SW 1271 (cell line): ENCODE results near the gene PRSS36.
A peak's percentile ranks its signal among the peaks of the same experiment; 100 is the strongest.
"Not testable (repeated sequence)": the region's sequence is repeated elsewhere in the genome, so short reads cannot be mapped to it uniquely, and the experiment has no call there.

Experiments
- DNase-seq, 2 experiments: peaks; one replicate each; lab custom pipeline; 2025; lab: John Stamatoyannopoulos, UW

The PRSS36 gene

DNA sequence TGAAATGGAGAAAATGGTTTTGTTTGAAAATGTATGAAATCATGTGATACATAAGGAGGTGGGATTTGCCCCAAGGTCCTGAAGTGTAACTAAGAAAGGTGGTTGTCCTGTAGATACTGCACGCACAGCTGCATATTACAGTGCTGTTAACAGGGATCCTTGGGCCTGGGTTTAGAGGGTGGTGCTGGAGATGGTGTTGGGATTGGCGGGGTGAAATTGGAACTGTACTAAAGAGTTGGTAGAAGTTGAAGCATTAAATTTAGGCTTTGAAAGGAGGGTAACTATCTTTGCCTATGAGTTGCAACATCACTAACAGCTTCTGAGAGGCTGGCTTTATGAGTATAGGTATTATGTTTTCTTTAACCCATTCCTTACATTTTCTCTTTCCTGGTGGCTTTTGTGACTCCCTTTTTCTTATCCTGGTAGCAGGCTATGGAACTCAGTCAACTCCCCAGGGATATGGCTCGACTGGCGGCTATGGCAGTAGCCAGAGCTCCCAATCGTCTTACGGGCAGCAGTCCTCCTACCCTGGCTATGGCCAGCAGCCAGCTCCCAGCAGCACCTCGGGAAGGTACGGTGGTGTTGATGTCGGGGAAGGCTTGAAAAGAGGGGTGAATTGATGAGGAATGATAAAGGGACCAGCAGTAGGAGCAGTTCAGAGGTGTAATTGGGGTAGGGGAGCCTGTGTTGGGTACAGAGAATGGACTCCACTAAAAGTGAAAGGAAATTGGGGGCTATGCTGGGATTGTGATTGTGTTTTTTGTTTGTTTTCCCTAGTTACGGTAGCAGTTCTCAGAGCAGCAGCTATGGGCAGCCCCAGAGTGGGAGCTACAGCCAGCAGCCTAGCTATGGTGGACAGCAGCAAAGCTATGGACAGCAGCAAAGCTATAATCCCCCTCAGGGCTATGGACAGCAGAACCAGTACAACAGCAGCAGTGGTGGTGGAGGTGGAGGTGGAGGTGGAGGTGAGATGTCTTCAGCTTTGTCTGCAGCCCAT lies 33.9 kb upstream of the PRSS36 start:
- no peak for DNase-seq

DNA sequence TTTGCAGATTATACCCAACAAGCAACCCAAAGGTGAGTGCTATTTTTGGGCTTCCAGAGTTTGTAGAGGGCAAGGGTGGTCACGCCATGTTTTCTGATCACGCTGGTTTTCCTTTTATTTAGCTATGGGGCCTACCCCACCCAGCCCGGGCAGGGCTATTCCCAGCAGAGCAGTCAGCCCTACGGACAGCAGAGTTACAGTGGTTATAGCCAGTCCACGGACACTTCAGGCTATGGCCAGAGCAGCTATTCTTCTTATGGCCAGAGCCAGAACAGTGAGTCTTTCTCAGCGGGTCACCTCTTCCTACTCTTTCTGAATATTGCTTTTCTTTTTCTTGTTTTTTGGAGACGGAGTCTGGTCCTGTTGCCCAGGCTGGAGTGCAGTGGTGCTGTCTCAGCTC lies 32.5 kb upstream of the PRSS36 start:
- DNase-seq, result no peak

- DNase-seq, result peak in 1 of 2 experiments; percentile 53
Measured at GRCh38 chr16:31181102-31181830, 31.4 kb upstream of the PRSS36 start.

DNA sequence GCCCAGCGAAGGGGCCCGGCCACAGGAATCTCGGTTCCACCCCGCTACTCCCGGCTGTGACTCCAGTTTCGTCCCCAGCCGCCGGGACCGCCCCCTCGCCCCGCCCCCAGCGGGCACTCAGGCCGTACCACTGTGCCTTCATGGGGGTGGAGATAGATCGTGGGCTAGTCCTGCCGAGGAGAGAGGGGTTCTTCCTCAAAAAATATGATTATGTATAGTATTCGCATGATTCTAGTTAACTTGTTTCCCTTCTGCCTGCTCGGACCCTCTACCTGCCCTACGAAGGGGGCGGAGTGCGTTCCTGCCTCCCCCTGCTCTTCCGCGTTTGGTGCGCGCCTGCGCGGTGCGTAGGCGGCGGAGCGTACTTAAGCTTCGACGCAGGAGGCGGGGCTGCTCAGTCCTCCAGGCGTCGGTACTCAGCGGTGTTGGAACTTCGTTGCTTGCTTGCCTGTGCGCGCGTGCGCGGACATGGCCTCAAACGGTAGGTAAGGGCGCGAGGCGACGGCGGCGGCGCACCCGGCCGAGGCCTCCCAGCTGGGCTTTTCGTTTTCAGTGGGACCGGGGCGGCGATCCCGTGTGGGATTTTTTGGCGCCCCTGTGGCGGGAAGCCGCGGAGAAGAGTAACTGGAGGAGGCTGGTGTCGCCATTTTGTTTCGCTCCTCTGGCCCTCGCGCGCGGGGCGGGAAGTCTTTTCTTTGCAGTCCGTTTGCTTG lies 30.0 kb upstream of the PRSS36 start, which contains the start of gene FUS:
TSS of gene FUS (plus strand) at position 393 of the 713 bp plus-strand sequence. CDS start at position 469, 76 bp downstream.
- peak; percentile 59 to 88 for DNase-seq

- no peak for DNase-seq
Measured at GRCh38 chr16:31179219-31179746, 29.4 kb upstream of the PRSS36 start.

DNA sequence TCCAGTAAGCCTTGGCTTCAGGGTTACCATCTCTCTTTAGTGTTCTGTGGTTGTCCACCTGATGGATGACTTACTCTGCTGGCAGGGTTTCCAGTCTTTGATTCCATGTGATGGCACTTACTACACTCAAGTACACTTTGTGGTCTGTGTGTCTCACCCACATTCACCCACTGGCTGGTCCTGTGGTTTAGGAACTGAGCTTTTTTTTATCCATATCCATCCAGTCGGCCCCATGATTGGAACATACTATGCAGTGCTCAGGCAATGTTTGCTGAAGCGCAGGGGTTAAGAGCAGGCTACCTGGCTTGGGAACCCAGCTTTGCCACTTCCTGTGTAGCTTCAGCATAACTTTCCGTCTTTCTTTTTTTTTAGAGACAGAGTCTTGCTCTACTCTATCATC lies 27.3 kb upstream of the PRSS36 start:
- DNase-seq, result no peak

- not testable (repeated sequence) for DNase-seq
Measured at GRCh38 chr16:31170048-31170447, 20.2 kb upstream of the PRSS36 start.

- no peak for DNase-seq
Measured at GRCh38 chr16:31168848-31169247, 19.0 kb upstream of the PRSS36 start.

- DNase-seq, result no peak
Measured at GRCh38 chr16:31167315-31167714, 17.4 kb upstream of the PRSS36 start.

GRCh38 chr16:31157136-31157535 lies 7.3 kb upstream of the PRSS36 start:
- no peak for DNase-seq

DNA sequence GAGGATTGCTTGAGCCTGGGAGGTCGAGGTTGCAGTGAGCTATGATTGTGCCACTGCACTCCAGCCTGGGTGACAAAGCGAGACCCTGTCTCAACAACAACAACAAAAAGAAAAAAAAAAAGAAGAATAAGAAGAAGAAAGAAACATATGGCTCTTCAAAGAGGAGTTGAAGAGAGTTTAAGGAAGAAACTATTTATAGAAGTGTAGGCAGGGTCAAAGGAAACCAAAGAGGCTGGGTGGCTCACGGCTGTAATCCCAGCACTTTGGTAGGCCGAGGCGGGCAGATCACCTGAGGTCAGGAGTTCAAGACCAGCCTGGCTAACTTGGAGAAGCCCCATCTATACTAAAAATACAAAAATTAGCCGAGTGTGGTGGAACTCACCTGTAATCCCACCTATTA lies 1.1 kb upstream of the PRSS36 start:
- DNase-seq, result not testable (repeated sequence)

GRCh38 chr16:31149332-31149731 lies 534 bp downstream of the PRSS36 start:
- no peak for DNase-seq

- DNase-seq, result no peak
Measured at GRCh38 chr16:31148896-31149295, 970 bp downstream of the PRSS36 start.

- no peak for DNase-seq
Measured at GRCh38 chr16:31148281-31148728, 1.6 kb downstream of the PRSS36 start.

DNA sequence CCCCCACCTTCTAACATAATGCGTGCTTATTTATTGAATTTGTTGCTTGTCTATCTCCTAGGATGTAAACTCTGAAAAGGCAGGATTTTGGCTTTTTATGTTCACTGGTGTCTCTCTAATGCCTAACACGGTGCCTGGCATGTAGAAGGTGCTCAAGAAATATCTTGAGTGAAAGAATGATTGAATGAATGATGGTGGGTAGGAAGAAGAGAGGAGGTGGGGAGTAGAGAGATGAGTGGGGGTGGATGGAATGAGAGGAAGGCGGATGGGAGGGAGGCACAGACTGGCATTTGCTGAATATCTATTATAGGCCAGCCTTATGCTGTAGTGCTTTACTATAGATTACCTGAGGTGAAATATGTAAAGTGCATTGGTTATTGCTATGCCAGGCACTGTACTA lies 2.3 kb downstream of the PRSS36 start:
- no peak for DNase-seq

GRCh38 chr16:31145398-31145990 lies 4.4 kb downstream of the PRSS36 start:
- DNase-seq, result no peak

GRCh38 chr16:31144418-31144817 lies 5.4 kb downstream of the PRSS36 start:
- not testable (repeated sequence) for DNase-seq

GRCh38 chr16:31143694-31144148 lies 6.1 kb downstream of the PRSS36 start:
- DNase-seq, result no peak

DNA sequence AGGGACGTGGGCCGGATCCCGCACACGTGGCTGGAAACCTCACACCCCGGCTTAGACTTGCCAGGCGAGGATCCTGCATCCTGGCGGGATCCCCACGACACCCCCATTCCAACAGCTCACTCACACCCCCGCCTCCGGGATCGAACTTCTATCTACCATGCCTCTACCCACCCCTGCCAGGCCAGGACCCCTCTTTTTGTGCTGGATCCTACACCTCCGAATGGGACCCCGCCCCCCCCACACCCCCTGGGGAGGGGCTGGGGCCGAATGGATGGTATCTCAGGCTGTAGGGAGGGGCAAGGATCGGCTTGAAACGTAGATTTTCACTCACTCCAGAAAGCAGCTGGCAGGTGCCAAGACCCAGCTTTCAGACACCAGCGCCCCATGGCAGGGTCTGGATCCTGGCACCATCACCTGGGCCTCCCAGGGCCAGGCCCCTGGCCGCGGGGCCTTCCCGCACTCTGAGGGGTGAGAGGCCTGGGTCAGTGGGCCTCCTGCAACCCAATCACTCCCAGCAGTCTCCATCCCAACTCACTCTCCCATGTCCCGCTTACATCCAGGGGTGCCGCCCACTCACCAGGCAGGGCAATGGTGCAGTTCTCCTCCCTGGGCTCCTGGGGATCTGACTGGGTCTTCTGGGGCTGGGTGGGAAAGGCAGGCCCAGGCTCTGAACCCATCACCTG lies 6.7 kb downstream of the PRSS36 start:
- no peak for DNase-seq

DNA sequence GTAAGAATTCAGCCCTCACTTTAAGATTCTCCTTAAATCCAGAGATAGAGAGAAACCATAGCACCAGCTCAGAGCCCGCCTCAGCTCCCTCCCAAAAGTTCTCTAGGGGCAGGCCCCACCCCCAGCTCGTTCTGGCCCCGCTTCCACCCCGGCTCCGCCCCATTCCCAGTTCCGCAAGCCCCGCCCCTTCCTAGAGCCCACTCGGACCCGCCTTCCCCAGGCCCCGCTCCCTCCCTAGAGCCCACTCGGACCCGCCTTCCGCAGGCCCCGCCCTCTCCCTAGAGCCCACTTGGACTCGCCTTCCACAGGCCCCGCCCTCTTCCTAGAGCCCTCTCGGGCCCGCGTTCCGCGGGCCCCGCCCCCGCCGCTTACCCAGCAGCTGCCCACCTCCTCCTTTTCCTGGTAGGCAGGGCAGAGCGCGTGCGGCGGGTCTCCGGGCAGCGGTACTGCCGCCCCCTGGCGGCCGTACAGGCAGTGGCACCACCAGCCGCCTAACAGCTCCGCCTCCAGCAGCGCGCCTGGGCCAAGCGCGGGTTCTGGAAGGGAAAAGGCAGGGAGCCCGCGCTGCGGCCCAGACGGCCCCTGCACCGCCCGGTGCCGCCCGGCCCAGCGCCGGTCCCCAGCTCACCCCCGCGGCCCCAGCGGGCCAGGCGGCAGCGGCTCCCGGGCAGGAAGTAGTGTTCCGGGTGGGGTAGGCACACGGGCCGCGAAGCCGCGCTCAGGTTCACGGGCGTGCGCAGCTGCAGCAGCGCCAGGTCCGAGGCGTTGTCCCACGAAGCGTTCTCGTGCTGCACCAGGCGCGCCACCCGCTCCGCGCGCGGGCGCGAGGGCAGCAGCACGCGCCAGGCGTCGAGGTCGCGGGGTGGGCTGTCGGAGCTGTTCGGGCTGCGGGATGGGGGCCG lies 7.5 kb downstream of the PRSS36 start:
- peak; percentile 95 to 99 for DNase-seq
